Measurements from ENCODE around the gene GGT7. TPM values are rescaled to one million over a fixed set of nuclear protein-coding genes. Genes with fewer than 3 reads are reported as not detected.

The GGT7 gene
- total and polyA plus RNA-seq, 2 of the 4 experiments (the other 2 are of a cell fraction), result 3.4 to 25.9 TPM

DNA sequence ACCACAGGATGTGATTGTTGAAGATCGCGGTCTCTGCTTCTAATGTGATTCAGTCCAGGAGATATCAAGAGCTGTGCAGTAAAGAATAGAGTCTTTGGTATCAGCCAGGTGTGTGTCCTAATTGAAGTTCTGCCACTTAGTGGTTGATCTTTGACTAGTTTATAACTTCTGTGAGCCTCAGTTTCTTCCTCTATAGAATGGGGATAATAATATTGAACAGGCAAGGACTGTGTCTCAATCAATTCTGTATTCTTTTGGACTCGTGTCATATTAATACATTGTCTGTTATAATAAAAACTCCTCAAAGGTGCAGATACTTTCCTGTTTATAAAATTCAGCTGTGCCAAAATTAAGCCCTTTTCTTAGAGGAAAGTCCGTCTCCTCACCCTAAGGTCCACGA lies 24.1 kb downstream of the GGT7 start:
- POLR2A ChIA-PET (ENCODE audit: unreplicated experiment), result no interaction called here

More for the DNA sequence above, 24.1 kb downstream of the GGT7 start:
- CTCF ChIA-PET, result no interaction called here
- no peak overlapping the region for H3K4ac ChIP-seq (ENCODE audit: low read depth, low read length)
- in situ Hi-C loops (cut with MboI; ENCODE audit: low sequenced_read_pairs), result loop anchor here (25.0 kb wide), 1 partner anchor 589 kb away; the partner anchor contains the start of gene GDF5
- H3K27me3 ChIP-seq (ENCODE audit: control insufficient read depth, insufficient read depth, low read length), result no peaks in the 10 kb centered on the region
- H3K79me1 ChIP-seq (ENCODE audit: low read depth in 1 of 2, low read length in 2 of 2), result no peaks in the 10 kb centered on the region
- 96% methylated on average over 4 of the region's 5 CpGs; no CpG with 5 or more reads in 1 of the 2 experiments for WGBS, 2 experiments (ENCODE audit: extremely low coverage in 2 of 2, insufficient read length in 1 of 2)
- H4K8ac ChIP-seq (ENCODE audit: low read depth in 2 of 2, low read length in 2 of 2), result no peak overlapping the region
- H2AK9ac ChIP-seq (replicated peaks; ENCODE audit: low read depth, low read length, poor library complexity), result no peak overlapping the region
- H4K5ac ChIP-seq (ENCODE audit: low read depth, low read length), result no peak overlapping the region
- H3K18ac ChIP-seq (ENCODE audit: low read depth, low read length), result no peak overlapping the region
- no peak overlapping the region for H2BK20ac ChIP-seq (ENCODE audit: low read depth, low read length)
- H2BK5ac ChIP-seq (ENCODE audit: low read depth, low read length, poor library complexity, severe bottlenecking), result no peak overlapping the region
- no peaks in the 10 kb centered on the region for H3K9me3 ChIP-seq (ENCODE audit: control insufficient read depth, insufficient read depth, low read length)
- TF ChIP-seq RFX5 (IDR thresholded peaks at IDR 0.05; ENCODE audit: low read depth, low read length) (no peak), MXI1 (IDR thresholded peaks at IDR 0.05; ENCODE audit: borderline replicate concordance, low read depth, low read length) (no peak), MAZ (IDR thresholded peaks at IDR 0.05; ENCODE audit: borderline replicate concordance, low read depth, low read length) (no peak), RAD21 (IDR thresholded peaks at IDR 0.05; ENCODE audit: low read length) (no peak), BHLHE40 (IDR thresholded peaks at IDR 0.05; ENCODE audit: low read depth, low read length) (no peak), SMC3 (IDR thresholded peaks at IDR 0.05; ENCODE audit: low read depth, low read length) (no peak), FOS (IDR thresholded peaks at IDR 0.05; ENCODE audit: low read depth, low read length) (no peak), NFE2L2 (IDR thresholded peaks at IDR 0.05; ENCODE audit: low read depth, low read length) (no peak)
- TF ChIP-seq, protein P1, sequence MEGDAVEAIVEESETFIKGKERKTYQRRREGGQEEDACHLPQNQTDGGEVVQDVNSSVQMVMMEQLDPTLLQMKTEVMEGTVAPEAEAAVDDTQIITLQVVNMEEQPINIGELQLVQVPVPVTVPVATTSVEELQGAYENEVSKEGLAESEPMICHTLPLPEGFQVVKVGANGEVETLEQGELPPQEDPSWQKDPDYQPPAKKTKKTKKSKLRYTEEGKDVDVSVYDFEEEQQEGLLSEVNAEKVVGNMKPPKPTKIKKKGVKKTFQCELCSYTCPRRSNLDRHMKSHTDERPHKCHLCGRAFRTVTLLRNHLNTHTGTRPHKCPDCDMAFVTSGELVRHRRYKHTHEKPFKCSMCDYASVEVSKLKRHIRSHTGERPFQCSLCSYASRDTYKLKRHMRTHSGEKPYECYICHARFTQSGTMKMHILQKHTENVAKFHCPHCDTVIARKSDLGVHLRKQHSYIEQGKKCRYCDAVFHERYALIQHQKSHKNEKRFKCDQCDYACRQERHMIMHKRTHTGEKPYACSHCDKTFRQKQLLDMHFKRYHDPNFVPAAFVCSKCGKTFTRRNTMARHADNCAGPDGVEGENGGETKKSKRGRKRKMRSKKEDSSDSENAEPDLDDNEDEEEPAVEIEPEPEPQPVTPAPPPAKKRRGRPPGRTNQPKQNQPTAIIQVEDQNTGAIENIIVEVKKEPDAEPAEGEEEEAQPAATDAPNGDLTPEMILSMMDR (conservative IDR thresholded peaks at IDR 0.05; ENCODE audit: low read depth, low read length), result no peak
- no peaks in the 10 kb centered on the region for H3K4me1 ChIP-seq (ENCODE audit: control insufficient read depth, insufficient read depth, low read length)
- no TSS peak for BruUV-seq (replicated peaks)
- H3K4me3 ChIP-seq (ENCODE audit: insufficient read depth, low read depth, low read length), result no peak overlapping the region
- H3K56ac ChIP-seq (ENCODE audit: extremely low read depth, insufficient read depth, low read length), result no peak overlapping the region
- no peak overlapping the region for H3K14ac ChIP-seq (replicated peaks; ENCODE audit: low read depth, low read length)
- no peak overlapping the region for H4K91ac ChIP-seq (ENCODE audit: insufficient read depth, low read depth, low read length)
- no peak overlapping the region for H2BK120ac ChIP-seq (ENCODE audit: low read depth, low read length)
- H2BK15ac ChIP-seq (ENCODE audit: low read depth, low read length), result no peak overlapping the region
- H3K36me3 ChIP-seq (ENCODE audit: control insufficient read depth, insufficient read depth, low read length), result peaks cover 36% of the 10 kb centered on the region
- H2AFZ ChIP-seq (replicated peaks; ENCODE audit: low read length, poor library complexity), result no peak overlapping the region
- H4K20me1 ChIP-seq (ENCODE audit: insufficient read depth, low read length), result no peaks in the 10 kb centered on the region
- ATAC-seq (ENCODE audit: low read depth) (no peak), DNase-seq (no peak)
- intact Hi-C loops (cut with micrococcal nuclease), result no loop called here
- H2AK5ac ChIP-seq (ENCODE audit: low read depth, low read length), result no peak overlapping the region
- H3K23ac ChIP-seq (ENCODE audit: low read depth, low read length), result no peak overlapping the region
- dilution Hi-C loops (cut with HindIII; ENCODE audit: low sequenced_read_pairs, unreplicated experiment), result no loop called here
- H3K9ac ChIP-seq (ENCODE audit: low read depth, low read length), result no peak overlapping the region
- H3K27ac ChIP-seq (ENCODE audit: insufficient read depth, low read length), result no peak overlapping the region
- H3K9me1 ChIP-seq (ENCODE audit: insufficient read depth, low read length), result no peaks in the 10 kb centered on the region
- no peak overlapping the region for H3K4me2 ChIP-seq (ENCODE audit: low read depth, low read length)
